Measurements from ENCODE around the gene CYRIA.

DNA sequence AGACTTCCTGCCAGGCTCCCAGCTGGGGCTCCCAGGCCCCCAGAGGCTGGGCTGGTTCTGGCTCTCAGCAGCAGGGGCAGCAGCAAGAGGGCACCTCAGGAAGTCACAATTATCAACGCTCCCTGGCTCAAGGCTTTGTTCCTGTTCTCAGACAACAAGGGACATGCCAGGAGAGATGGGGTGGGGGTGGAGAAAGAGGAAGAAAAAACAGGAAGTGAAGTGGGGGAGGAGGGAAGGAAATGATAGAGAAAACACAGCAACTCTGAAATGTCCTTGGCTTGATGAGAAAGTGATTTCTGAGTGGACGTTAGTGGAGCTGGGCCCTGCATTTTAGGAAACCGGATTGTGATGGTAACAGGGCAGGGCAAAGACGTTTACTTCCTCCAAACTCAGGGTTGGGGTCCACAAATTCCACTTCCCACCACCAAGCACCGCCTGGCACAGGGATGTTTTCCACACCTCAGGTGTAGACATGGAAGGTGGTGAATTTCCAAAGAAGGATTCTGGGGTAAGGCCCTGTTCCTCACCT is 40.4 kb downstream of the CYRIA start:
- TF ChIP-seq, protein P1, sequence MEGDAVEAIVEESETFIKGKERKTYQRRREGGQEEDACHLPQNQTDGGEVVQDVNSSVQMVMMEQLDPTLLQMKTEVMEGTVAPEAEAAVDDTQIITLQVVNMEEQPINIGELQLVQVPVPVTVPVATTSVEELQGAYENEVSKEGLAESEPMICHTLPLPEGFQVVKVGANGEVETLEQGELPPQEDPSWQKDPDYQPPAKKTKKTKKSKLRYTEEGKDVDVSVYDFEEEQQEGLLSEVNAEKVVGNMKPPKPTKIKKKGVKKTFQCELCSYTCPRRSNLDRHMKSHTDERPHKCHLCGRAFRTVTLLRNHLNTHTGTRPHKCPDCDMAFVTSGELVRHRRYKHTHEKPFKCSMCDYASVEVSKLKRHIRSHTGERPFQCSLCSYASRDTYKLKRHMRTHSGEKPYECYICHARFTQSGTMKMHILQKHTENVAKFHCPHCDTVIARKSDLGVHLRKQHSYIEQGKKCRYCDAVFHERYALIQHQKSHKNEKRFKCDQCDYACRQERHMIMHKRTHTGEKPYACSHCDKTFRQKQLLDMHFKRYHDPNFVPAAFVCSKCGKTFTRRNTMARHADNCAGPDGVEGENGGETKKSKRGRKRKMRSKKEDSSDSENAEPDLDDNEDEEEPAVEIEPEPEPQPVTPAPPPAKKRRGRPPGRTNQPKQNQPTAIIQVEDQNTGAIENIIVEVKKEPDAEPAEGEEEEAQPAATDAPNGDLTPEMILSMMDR (IDR thresholded peaks at IDR 0.05): no peak
- no peak for TF ChIP-seq POLR2A (IDR thresholded peaks at IDR 0.05)
